ENCODE data around the gene DNAJB4. TPM values are rescaled to one million over a fixed set of nuclear protein-coding genes. Genes with fewer than 3 reads are reported as not detected.

Gene DNAJB4
- total and polyA plus RNA-seq, 2 experiments from 2014 or later = 12.4 to 12.9 TPM

DNA sequence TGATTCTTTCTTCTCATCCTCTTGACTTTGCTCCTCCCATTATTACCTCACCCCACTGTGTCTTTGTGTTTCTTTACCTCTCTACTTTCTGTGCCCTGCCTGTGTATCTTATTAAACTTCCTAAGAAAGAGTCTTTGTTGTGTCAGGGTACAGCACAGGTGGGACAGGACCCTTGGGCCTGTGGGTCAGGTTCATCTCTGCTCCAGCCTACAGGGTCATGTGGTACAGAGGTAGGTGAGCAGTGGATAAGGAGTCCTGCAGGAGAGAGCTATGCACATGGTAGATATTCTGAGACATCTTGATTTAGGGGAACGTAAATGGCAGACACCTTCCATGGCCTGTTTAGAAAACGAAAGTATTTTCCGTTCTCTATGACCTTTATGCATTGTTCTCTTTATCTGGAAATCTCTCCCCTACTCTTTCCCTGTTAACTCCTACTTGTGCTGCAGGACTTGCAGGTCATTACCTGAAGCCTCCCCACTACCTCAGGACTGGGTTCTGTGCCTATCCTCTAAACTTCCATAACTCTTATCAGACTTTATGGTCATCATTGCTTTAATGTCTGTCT, 50.9 kb downstream of the DNAJB4 start:
- H3K9me2 ChIP-seq (ENCODE audit: insufficient read depth) = 0 out of 2 replicates have a peak, but pooled peaks cover 3% of the 10 kb centered on the region
- no peaks in the 10 kb centered on the region for H3K79me2 ChIP-seq (replicated peaks; ENCODE audit: insufficient read depth)
- H3K4me2 ChIP-seq = no peak overlapping the region
- Mint-ChIP-seq H3K27ac (no peak overlapping the region), H3K27me3 (ENCODE audit: insufficient read depth, low read depth, poor library complexity) (peaks cover 2% of the 10 kb centered on the region), H3K9me3 (no peaks in the 10 kb centered on the region), H3K36me3 (ENCODE audit: low read depth) (no peaks in the 10 kb centered on the region), H3K4me3 (no peak overlapping the region), H3K4me1 (no peaks in the 10 kb centered on the region)
- H2AFZ ChIP-seq = no peak overlapping the region
- H3F3A ChIP-seq (replicated peaks; ENCODE audit: low read depth) = no peaks in the 10 kb centered on the region
- no peak overlapping the region for H3K27ac ChIP-seq (ENCODE audit: low read depth)
- no peaks in the 10 kb centered on the region for H3K27me3 ChIP-seq (ENCODE audit: insufficient read depth)
- H3K4me1 ChIP-seq (ENCODE audit: insufficient read depth) = peaks cover 4% of the 10 kb centered on the region; the same call in 1 of the 2 replicates
- H3K4me3 ChIP-seq = no peak overlapping the region
- H3K36me3 ChIP-seq (ENCODE audit: insufficient read depth) = no peaks in the 10 kb centered on the region
- TF ChIP-seq CREB1 (CRISPR knock-in tag; IDR thresholded peaks at IDR 0.05; ENCODE audit: low read depth) = no peak
- TF ChIP-seq ZNF331 (CRISPR knock-in tag; IDR thresholded peaks at IDR 0.05; ENCODE audit: low read depth) = no peak
- ATAC-seq (no peak), DNase-seq (ENCODE audit: low spot score) (no peak)
- no peaks in the 10 kb centered on the region; the same call in 1 of the 2 replicates for H4K20me1 ChIP-seq (replicated peaks; ENCODE audit: insufficient read depth)

DNA sequence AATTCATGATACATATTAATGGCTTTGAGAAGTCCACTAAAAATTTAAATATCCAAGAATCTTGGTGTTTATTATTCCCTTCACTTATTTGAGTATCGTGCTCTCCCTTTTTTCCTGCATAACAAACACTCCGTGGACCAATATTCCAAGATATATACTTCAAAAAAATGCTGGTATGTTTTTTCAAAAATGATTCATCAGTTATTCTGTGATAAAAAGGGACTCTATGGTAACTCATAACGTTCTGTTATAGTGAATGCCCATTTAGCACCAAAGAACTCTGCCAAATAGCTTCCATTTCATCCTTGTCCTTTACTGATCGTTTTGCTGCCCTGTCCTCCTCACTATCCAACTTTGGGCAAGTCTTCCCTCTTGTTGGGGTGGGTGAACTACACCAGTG, 53.9 kb downstream of the DNAJB4 start:
- Mint-ChIP-seq H3K27ac (no peak overlapping the region), H3K9me3 (no peaks in the 10 kb centered on the region), H3K4me1 (no peaks in the 10 kb centered on the region), H3K4me3 (no peak overlapping the region), H3K36me3 (ENCODE audit: low read depth) (no peaks in the 10 kb centered on the region), H3K27me3 (ENCODE audit: insufficient read depth, low read depth, poor library complexity) (no peaks in the 10 kb centered on the region)
- H3K27me3 ChIP-seq (ENCODE audit: insufficient read depth) = no peaks in the 10 kb centered on the region
- H3K9me2 ChIP-seq (ENCODE audit: insufficient read depth) = 0 out of 2 replicates have a peak, but pooled peaks cover 3% of the 10 kb centered on the region
- no peak overlapping the region for H3K4me2 ChIP-seq
- H4K20me1 ChIP-seq (replicated peaks; ENCODE audit: insufficient read depth) = no peaks in the 10 kb centered on the region; the same call in 1 of the 2 replicates
- no peaks in the 10 kb centered on the region for H3K4me1 ChIP-seq (ENCODE audit: insufficient read depth)
- no peaks in the 10 kb centered on the region for H3F3A ChIP-seq (replicated peaks; ENCODE audit: low read depth)
- no peak overlapping the region for H2AFZ ChIP-seq
- H3K27ac ChIP-seq (ENCODE audit: low read depth) = no peak overlapping the region
- H3K79me2 ChIP-seq (replicated peaks; ENCODE audit: insufficient read depth) = no peaks in the 10 kb centered on the region
- no peak for TF ChIP-seq JUNB (IDR thresholded peaks at IDR 0.05; ENCODE audit: unreplicated experiment)
- TF ChIP-seq, protein P1, sequence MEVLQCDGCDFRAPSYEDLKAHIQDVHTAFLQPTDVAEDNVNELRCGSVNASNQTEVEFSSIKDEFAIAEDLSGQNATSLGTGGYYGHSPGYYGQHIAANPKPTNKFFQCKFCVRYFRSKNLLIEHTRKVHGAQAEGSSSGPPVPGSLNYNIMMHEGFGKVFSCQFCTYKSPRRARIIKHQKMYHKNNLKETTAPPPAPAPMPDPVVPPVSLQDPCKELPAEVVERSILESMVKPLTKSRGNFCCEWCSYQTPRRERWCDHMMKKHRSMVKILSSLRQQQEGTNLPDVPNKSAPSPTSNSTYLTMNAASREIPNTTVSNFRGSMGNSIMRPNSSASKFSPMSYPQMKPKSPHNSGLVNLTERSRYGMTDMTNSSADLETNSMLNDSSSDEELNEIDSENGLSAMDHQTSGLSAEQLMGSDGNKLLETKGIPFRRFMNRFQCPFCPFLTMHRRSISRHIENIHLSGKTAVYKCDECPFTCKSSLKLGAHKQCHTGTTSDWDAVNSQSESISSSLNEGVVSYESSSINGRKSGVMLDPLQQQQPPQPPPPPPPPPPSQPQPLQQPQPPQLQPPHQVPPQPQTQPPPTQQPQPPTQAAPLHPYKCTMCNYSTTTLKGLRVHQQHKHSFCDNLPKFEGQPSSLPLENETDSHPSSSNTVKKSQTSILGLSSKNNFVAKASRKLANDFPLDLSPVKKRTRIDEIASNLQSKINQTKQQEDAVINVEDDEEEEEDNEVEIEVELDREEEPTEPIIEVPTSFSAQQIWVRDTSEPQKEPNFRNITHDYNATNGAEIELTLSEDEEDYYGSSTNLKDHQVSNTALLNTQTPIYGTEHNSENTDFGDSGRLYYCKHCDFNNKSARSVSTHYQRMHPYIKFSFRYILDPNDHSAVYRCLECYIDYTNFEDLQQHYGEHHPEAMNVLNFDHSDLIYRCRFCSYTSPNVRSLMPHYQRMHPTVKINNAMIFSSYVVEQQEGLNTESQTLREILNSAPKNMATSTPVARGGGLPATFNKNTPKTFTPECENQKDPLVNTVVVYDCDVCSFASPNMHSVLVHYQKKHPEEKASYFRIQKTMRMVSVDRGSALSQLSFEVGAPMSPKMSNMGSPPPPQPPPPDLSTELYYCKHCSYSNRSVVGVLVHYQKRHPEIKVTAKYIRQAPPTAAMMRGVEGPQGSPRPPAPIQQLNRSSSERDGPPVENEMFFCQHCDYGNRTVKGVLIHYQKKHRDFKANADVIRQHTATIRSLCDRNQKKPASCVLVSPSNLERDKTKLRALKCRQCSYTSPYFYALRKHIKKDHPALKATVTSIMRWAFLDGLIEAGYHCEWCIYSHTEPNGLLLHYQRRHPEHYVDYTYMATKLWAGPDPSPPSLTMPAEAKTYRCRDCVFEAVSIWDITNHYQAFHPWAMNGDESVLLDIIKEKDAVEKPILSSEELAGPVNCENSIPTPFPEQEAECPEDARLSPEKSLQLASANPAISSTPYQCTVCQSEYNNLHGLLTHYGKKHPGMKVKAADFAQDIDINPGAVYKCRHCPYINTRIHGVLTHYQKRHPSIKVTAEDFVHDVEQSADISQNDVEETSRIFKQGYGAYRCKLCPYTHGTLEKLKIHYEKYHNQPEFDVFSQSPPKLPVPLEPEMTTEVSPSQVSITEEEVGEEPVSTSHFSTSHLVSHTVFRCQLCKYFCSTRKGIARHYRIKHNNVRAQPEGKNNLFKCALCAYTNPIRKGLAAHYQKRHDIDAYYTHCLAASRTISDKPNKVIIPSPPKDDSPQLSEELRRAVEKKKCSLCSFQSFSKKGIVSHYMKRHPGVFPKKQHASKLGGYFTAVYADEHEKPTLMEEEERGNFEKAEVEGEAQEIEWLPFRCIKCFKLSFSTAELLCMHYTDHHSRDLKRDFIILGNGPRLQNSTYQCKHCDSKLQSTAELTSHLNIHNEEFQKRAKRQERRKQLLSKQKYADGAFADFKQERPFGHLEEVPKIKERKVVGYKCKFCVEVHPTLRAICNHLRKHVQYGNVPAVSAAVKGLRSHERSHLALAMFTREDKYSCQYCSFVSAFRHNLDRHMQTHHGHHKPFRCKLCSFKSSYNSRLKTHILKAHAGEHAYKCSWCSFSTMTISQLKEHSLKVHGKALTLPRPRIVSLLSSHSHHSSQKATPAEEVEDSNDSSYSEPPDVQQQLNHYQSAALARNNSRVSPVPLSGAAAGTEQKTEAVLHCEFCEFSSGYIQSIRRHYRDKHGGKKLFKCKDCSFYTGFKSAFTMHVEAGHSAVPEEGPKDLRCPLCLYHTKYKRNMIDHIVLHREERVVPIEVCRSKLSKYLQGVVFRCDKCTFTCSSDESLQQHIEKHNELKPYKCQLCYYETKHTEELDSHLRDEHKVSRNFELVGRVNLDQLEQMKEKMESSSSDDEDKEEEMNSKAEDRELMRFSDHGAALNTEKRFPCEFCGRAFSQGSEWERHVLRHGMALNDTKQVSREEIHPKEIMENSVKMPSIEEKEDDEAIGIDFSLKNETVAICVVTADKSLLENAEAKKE (CRISPR knock-in tag; IDR thresholded peaks at IDR 0.05) = no peak
- TF ChIP-seq, protein P2, sequence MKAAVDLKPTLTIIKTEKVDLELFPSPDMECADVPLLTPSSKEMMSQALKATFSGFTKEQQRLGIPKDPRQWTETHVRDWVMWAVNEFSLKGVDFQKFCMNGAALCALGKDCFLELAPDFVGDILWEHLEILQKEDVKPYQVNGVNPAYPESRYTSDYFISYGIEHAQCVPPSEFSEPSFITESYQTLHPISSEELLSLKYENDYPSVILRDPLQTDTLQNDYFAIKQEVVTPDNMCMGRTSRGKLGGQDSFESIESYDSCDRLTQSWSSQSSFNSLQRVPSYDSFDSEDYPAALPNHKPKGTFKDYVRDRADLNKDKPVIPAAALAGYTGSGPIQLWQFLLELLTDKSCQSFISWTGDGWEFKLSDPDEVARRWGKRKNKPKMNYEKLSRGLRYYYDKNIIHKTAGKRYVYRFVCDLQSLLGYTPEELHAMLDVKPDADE (IDR thresholded peaks at IDR 0.05) = no peak
- TF ChIP-seq POLR2AphosphoS5 (IDR thresholded peaks at IDR 0.05; ENCODE audit: low read depth) = no peak
- no peak for TF ChIP-seq ZNF114 (CRISPR knock-in tag; IDR thresholded peaks at IDR 0.05)
- no peak for TF ChIP-seq CREB1 (CRISPR knock-in tag; IDR thresholded peaks at IDR 0.05; ENCODE audit: low read depth)
- TF ChIP-seq ZNF331 (CRISPR knock-in tag; IDR thresholded peaks at IDR 0.05; ENCODE audit: low read depth) = no peak
- TF ChIP-seq, protein P3, sequence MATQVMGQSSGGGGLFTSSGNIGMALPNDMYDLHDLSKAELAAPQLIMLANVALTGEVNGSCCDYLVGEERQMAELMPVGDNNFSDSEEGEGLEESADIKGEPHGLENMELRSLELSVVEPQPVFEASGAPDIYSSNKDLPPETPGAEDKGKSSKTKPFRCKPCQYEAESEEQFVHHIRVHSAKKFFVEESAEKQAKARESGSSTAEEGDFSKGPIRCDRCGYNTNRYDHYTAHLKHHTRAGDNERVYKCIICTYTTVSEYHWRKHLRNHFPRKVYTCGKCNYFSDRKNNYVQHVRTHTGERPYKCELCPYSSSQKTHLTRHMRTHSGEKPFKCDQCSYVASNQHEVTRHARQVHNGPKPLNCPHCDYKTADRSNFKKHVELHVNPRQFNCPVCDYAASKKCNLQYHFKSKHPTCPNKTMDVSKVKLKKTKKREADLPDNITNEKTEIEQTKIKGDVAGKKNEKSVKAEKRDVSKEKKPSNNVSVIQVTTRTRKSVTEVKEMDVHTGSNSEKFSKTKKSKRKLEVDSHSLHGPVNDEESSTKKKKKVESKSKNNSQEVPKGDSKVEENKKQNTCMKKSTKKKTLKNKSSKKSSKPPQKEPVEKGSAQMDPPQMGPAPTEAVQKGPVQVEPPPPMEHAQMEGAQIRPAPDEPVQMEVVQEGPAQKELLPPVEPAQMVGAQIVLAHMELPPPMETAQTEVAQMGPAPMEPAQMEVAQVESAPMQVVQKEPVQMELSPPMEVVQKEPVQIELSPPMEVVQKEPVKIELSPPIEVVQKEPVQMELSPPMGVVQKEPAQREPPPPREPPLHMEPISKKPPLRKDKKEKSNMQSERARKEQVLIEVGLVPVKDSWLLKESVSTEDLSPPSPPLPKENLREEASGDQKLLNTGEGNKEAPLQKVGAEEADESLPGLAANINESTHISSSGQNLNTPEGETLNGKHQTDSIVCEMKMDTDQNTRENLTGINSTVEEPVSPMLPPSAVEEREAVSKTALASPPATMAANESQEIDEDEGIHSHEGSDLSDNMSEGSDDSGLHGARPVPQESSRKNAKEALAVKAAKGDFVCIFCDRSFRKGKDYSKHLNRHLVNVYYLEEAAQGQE (IDR thresholded peaks at IDR 0.05; ENCODE audit: unreplicated experiment) = no peak
- H3K36me3 ChIP-seq (ENCODE audit: insufficient read depth) = no peaks in the 10 kb centered on the region
- no peak for DNase-seq (ENCODE audit: low spot score)
- ATAC-seq = no peak
- no peak overlapping the region for H3K4me3 ChIP-seq

Data from GM23338 (cell line).